Trophoblast cell (in vitro differentiated cells and primary cell): ENCODE results near the gene TRO.
A peak's percentile ranks its signal among the peaks of the same experiment; 100 is the strongest.

Experiments used
- DNase-seq, 2 donors: peaks; one replicate each; pipeline ENCODE4 v3.0.0-alpha.2; 2016
- H2AFZ ChIP-seq: 2 replicates; pipeline ENCODE4 v1.6.1; 2013; ENCODE audit warnings: low read length, moderate library complexity, mild to moderate bottlenecking; ENCODE audit not compliant: insufficient read depth, poor library complexity
- H2AK5ac ChIP-seq: 2 replicates; pipeline ENCODE4 v1.6.1; 2013; ENCODE audit warnings: mild to moderate bottlenecking, low read length
- H2BK120ac ChIP-seq: 2 replicates; pipeline ENCODE4 v1.6.1; 2013; ENCODE audit warnings: low read length, mild to moderate bottlenecking, moderate library complexity; ENCODE audit not compliant: insufficient read depth, poor library complexity
- H2BK12ac ChIP-seq: 2 replicates; pipeline ENCODE4 v1.6.1; 2013; ENCODE audit warnings: mild to moderate bottlenecking, low read length, moderate library complexity
- H2BK5ac ChIP-seq: 2 replicates; pipeline ENCODE4 v1.6.1; 2013; ENCODE audit warnings: low read length, low read depth, moderate library complexity, mild to moderate bottlenecking; ENCODE audit not compliant: poor library complexity
- H3K14ac ChIP-seq: 2 replicates; pipeline ENCODE4 v1.6.1; 2013; ENCODE audit warnings: mild to moderate bottlenecking, low read length
- H3K18ac ChIP-seq: 2 replicates; pipeline ENCODE4 v1.6.1; 2013; ENCODE audit warnings: mild to moderate bottlenecking, low read length
- H3K23ac ChIP-seq: 2 replicates; pipeline ENCODE4 v1.6.1; 2013; ENCODE audit warnings: low read length
- H3K27ac ChIP-seq: 2 replicates; pipeline ENCODE4 v1.5.1; 2013; ENCODE audit warnings: low read depth, mild to moderate bottlenecking, inconsistent platforms, low read length, moderate library complexity
- H3K27me3 ChIP-seq: 2 replicates; pipeline ENCODE4 v1.6.1; 2013; ENCODE audit warnings: inconsistent platforms, mild to moderate bottlenecking, low read length, moderate library complexity; ENCODE audit not compliant: insufficient read depth
- H3K36me3 ChIP-seq, 2 experiments: 1 replicate in 1 of 2; 2 replicates in 1 of 2; pipeline ENCODE4 v1.6.1; 2013; ENCODE audit warnings: low read length in 2 of 2, mild to moderate bottlenecking in 2 of 2, moderate library complexity in 1 of 2; ENCODE audit not compliant: insufficient read depth in 2 of 2, control insufficient read depth in 1 of 2
- H3K4ac ChIP-seq: 2 replicates; pipeline ENCODE4 v1.6.1; 2013; ENCODE audit warnings: low read depth, mild to moderate bottlenecking, low read length, moderate library complexity
- H3K4me1 ChIP-seq, 2 experiments: 1 replicate in 1 of 2; 2 replicates in 1 of 2; pipeline ENCODE4 v1.6.1; 2013; ENCODE audit warnings: low read length in 2 of 2, mild to moderate bottlenecking in 2 of 2, moderate library complexity in 1 of 2; ENCODE audit not compliant: insufficient read depth in 2 of 2, control insufficient read depth in 1 of 2
- H3K4me2 ChIP-seq: 2 replicates; pipeline ENCODE4 v1.6.1; 2013; ENCODE audit warnings: inconsistent platforms, mild to moderate bottlenecking, low read length, moderate library complexity
- H3K4me3 ChIP-seq: 2 replicates; pipeline ENCODE4 v1.5.1; 2013; ENCODE audit warnings: mild to moderate bottlenecking, low read depth, low read length, inconsistent platforms
- H3K79me1 ChIP-seq: one replicate; pipeline ENCODE4 v1.6.1; 2013; ENCODE audit warnings: low read length
- H3K79me2 ChIP-seq: 2 replicates; pipeline ENCODE4 v1.6.1; 2013; ENCODE audit warnings: low read length, mild to moderate bottlenecking; ENCODE audit not compliant: control insufficient read depth, insufficient read depth, poor library complexity
- H3K9ac ChIP-seq: 2 replicates; pipeline ENCODE4 v1.6.1; 2013; ENCODE audit warnings: mild to moderate bottlenecking, low read length
- H3K9me3 ChIP-seq: 2 replicates; pipeline ENCODE4 v1.6.1; 2013; ENCODE audit warnings: low read depth, mild to moderate bottlenecking, control low read depth, inconsistent platforms, low read length; ENCODE audit not compliant: insufficient read depth
- H4K12ac ChIP-seq: 2 replicates; pipeline ENCODE4 v1.6.1; 2013; ENCODE audit warnings: low read depth, mild to moderate bottlenecking, low read length, moderate library complexity
- H4K8ac ChIP-seq: 2 replicates; pipeline ENCODE4 v1.6.1; 2013; ENCODE audit warnings: low read depth, mild to moderate bottlenecking, low read length, moderate library complexity
- H4K91ac ChIP-seq: one replicate; pipeline ENCODE4 v1.6.1; 2013; ENCODE audit warnings: low read depth, mild to moderate bottlenecking, low read length, moderate library complexity
- WGBS: extraction: QIAGEN DNeasy Blood & Tissue Kit; methylation state at CpG from one replicate; pipeline ENCODE4 v1.1.7; 2013; ENCODE audit warnings: missing lambda C conversion rate; ENCODE audit not compliant: insufficient read length, insufficient coverage; ENCODE audit errors: extremely low coverage; 5-methylcytosine and 5-hydroxymethylcytosine counted together

TRO gene

GRCh38 chrX:54935306-54935705, 14.7 kb downstream of the TRO start:
- no peak overlapping the region for H4K8ac ChIP-seq

DNA sequence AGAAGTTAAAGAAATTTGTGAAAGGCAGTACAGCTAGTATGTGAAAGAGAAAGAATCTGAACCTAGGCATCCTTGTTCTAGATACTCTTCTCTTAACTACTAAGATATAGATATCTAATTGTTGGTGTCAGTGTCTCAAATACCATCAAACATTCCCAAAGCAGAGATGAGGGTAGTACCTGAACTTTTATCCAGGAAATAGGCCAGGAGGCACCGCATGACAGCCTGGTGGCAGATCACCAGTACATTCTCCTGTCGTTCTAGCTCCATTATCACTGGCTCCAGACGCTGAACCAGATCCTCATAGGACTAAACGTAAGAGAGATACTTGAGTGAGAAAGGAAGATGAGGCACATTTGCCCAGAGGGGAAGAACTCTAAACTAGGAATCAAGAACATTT, 16.8 kb downstream of the TRO start:
- Histone ChIP-seq H3K4me1 (no peaks in the 10 kb centered on the region), H3K36me3 (peaks cover 1 to 4% of the 10 kb centered on the region in 2 experiments), H3K79me1 (no peaks in the 10 kb centered on the region), H3K18ac (no peak overlapping the region), H2BK120ac (no peak overlapping the region), H4K91ac (no peak overlapping the region), H2BK12ac (no peak overlapping the region), H2BK5ac (no peak overlapping the region), H3K9me3 (no peaks in the 10 kb centered on the region), H2AK5ac (no peak overlapping the region), H3K27me3 (no peaks in the 10 kb centered on the region), H3K23ac (no peak overlapping the region), H3K9ac (no peak overlapping the region), H3K14ac (no peak overlapping the region), H4K12ac (no peak overlapping the region), H3K27ac (no peak overlapping the region), H4K8ac (no peak overlapping the region), H3K4me2 (no peak overlapping the region), H2AFZ (no peak overlapping the region), H3K79me2 (no peaks in the 10 kb centered on the region), H3K4me3 (no peak overlapping the region), H3K4ac (no peak overlapping the region)
- WGBS: no CpG with 5 or more reads among the region's 4 CpGs
- peak; percentile 57 to 63 for DNase-seq

More at GRCh38 chrX:54935306-54935705, 14.7 kb downstream of the TRO start:
- H3K9me3 ChIP-seq: no peaks in the 10 kb centered on the region
- H3K4me3 ChIP-seq: no peak overlapping the region
- no peak overlapping the region for H2BK12ac ChIP-seq
- no peaks in the 10 kb centered on the region for H3K27me3 ChIP-seq
- no peak overlapping the region for H3K4ac ChIP-seq
- no peak overlapping the region for H2BK5ac ChIP-seq
- H3K79me1 ChIP-seq: no peaks in the 10 kb centered on the region
- H3K23ac ChIP-seq: no peak overlapping the region
- H2AK5ac ChIP-seq: no peak overlapping the region
- no peak overlapping the region for H3K4me2 ChIP-seq
- H4K91ac ChIP-seq: no peak overlapping the region
- no peak overlapping the region for H2AFZ ChIP-seq
- no peaks in the 10 kb centered on the region for H3K4me1 ChIP-seq
- no peak overlapping the region for H2BK120ac ChIP-seq
- H3K27ac ChIP-seq: no peak overlapping the region
- H3K79me2 ChIP-seq: no peaks in the 10 kb centered on the region
- H3K14ac ChIP-seq: no peak overlapping the region
- no CpG with 5 or more reads among the region's 4 CpGs for WGBS
- no peak overlapping the region for H3K9ac ChIP-seq
- peaks cover 6 to 12% of the 10 kb centered on the region in 2 experiments for H3K36me3 ChIP-seq
- H4K12ac ChIP-seq: no peak overlapping the region
- DNase-seq: no peak
- H3K18ac ChIP-seq: no peak overlapping the region

- Histone ChIP-seq H3K4me3 (no peak overlapping the region), H3K27me3 (no peaks in the 10 kb centered on the region), H3K9me3 (no peaks in the 10 kb centered on the region), H2BK12ac (no peak overlapping the region), H3K79me1 (no peaks in the 10 kb centered on the region), H2BK120ac (no peak overlapping the region), H3K36me3 (no peaks in the 10 kb centered on the region), H3K4me1 (no peaks in the 10 kb centered on the region), H3K14ac (no peak overlapping the region), H3K79me2 (no peaks in the 10 kb centered on the region), H4K91ac (no peak overlapping the region), H4K8ac (no peak overlapping the region), H4K12ac (no peak overlapping the region), H3K9ac (no peak overlapping the region), H3K18ac (no peak overlapping the region), H2BK5ac (no peak overlapping the region), H3K4me2 (no peak overlapping the region), H3K4ac (no peak overlapping the region), H2AK5ac (no peak overlapping the region), H3K27ac (no peak overlapping the region), H2AFZ (no peak overlapping the region), H3K23ac (no peak overlapping the region)
- no peak for DNase-seq
These were observed 24.2 kb downstream of the TRO start for GRCh38 chrX:54944816-54945215.

GRCh38 chrX:54945224-54945623, 24.6 kb downstream of the TRO start:
- H3K14ac ChIP-seq: no peak overlapping the region
- no peak overlapping the region for H2BK5ac ChIP-seq
- H2AK5ac ChIP-seq: no peak overlapping the region
- no peaks in the 10 kb centered on the region for H3K79me1 ChIP-seq
- no peak overlapping the region for H3K18ac ChIP-seq
- H4K91ac ChIP-seq: no peak overlapping the region
- H3K9me3 ChIP-seq: peaks cover 1% of the 10 kb centered on the region
- H3K27me3 ChIP-seq: no peaks in the 10 kb centered on the region
- H3K36me3 ChIP-seq: no peaks in the 10 kb centered on the region
- no peak overlapping the region for H3K4ac ChIP-seq
- no CpG with 5 or more reads among the region's 6 CpGs for WGBS
- no peaks in the 10 kb centered on the region for H3K4me1 ChIP-seq
- no peak overlapping the region for H4K12ac ChIP-seq
- H2BK120ac ChIP-seq: no peak overlapping the region
- H3K9ac ChIP-seq: no peak overlapping the region
- no peak overlapping the region for H4K8ac ChIP-seq
- no peak overlapping the region for H2AFZ ChIP-seq
- H3K4me3 ChIP-seq: no peak overlapping the region
- H3K23ac ChIP-seq: no peak overlapping the region
- H3K79me2 ChIP-seq: no peaks in the 10 kb centered on the region
- DNase-seq: peak in 1 of 2 donors; percentile 36
- H2BK12ac ChIP-seq: no peak overlapping the region
- no peak overlapping the region for H3K4me2 ChIP-seq
- H3K27ac ChIP-seq: no peak overlapping the region
